Rectal smooth muscle tissue (tissue), 1 donor: Measurements from ENCODE around the gene PCSK6.

Source experiments
- H3K27ac ChIP-seq: one replicate; pipeline ENCODE4 v1.7.0; 2013; ENCODE audit warnings: low read depth, low read length, inconsistent platforms
- H3K27me3 ChIP-seq: one replicate; pipeline ENCODE4 v1.7.0; 2013; ENCODE audit warnings: low read length; ENCODE audit not compliant: control insufficient read depth, insufficient read depth
- H3K36me3 ChIP-seq: one replicate; pipeline ENCODE4 v1.7.0; 2013; ENCODE audit warnings: low read length; ENCODE audit not compliant: control insufficient read depth, insufficient read depth
- H3K4me1 ChIP-seq: one replicate; pipeline ENCODE4 v1.7.0; 2013; ENCODE audit warnings: low read length; ENCODE audit not compliant: control insufficient read depth, insufficient read depth
- H3K4me3 ChIP-seq: one replicate; pipeline ENCODE4 v1.7.0; 2013; ENCODE audit warnings: low read length
- H3K9ac ChIP-seq: one replicate; pipeline ENCODE4 v1.7.0; 2013; ENCODE audit warnings: low read length

The PCSK6 gene

DNA sequence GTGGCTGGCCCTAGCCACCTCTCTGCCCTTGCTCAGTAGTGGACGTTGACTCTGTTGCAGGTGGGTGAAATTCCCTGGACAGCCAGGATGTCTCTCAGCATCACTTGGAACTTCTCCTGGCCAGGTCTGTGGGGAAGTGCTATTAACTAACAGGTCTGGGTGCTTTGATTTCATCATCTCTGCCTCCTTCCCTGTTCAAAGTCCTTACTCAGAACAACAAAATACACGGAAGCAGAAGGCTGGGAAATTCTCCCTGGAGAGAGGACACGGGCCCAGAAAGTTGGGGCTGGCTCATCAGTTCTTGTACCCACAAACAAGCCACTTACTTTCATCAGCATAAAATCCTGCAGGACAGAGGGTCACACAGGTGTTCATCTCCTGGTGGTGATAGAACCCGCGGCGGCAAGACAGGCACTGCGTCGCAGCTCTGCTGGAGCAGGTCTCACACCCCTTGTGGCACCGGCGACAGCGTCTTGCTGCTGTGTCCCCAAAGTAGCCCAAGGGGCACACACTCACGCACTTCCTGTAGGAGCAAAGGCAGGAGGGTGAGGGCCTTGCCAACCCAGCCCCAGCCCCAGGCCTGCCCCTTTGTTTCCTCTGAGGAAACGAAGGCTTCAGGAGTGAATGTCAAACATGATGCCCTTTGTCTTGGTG is 164.9 kb downstream of the PCSK6 start:
- Histone ChIP-seq H3K4me3 (no peak overlapping the region), H3K9ac (no peak overlapping the region), H3K36me3 (no peaks in the 10 kb centered on the region), H3K27ac (no peak overlapping the region), H3K4me1 (no peaks in the 10 kb centered on the region), H3K27me3 (no peaks in the 10 kb centered on the region)

DNA sequence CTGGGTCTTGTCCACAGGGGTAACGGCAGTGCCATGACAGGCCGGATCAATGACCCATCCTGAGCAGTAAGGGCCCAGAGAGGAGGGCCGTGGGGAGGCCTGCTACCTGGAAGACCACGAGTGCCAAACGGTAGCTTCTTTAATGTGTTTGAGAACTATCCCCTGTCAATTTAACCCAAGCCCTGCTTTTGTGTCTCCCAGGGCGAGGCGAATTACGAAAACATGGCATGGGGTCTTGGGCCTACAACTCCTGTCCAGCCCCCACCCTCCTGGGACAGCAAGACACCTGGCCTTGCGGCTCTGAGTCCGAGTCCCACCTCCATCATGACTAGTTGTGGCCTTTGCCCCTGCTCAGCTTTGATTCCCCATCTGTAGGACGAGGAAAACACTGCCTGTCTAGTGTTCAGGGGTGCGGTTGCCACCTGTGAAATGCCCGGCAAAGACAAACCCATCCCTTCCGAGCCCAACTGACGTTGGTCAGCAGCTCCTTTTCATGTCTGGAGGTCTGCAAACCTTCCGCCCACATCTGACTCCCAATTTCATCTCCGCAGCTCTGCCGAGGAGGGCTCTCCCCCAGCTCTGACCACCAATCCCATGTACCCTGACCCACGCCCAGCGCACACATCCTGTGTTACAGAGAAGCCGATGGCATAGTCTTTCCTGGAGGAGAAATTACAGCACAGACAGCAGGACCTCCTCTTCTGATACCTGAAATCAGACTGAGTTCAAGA is 165.5 kb downstream of the PCSK6 start:
- Histone ChIP-seq H3K9ac (no peak overlapping the region), H3K27me3 (no peaks in the 10 kb centered on the region), H3K4me1 (no peaks in the 10 kb centered on the region), H3K4me3 (no peak overlapping the region), H3K36me3 (no peaks in the 10 kb centered on the region), H3K27ac (no peak overlapping the region)

DNA sequence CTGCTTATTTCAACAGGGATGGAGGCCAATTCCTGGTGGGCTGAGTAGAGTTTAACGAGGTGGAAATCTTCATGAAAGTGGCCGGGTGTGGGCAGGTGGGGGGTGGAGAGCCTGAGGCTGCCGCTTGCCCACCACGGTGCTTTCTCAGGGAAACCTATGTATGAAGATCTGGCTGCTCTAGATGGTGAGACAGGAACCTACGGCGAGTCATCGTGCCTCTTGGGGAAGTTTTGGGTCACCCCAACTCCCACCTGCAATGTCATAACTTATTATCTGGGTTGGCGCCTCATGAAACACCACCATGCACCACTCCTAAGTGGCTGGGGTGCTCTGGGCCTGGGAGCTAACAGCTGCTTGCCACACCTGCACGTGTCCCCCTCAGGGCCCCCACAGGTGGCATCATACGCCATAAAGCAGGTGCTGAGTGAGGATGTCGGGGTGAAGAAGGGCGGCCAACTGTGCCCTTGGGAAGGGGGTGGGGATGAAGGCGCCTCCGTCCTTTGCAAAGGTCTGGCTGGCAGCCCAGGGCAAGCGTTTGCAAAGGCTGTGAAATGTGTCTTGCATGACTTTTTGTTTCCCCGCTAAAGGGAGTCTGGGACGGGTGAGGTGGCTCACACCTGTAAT is 166.5 kb downstream of the PCSK6 start:
- Histone ChIP-seq H3K27ac (no peak overlapping the region), H3K36me3 (no peaks in the 10 kb centered on the region), H3K9ac (no peak overlapping the region), H3K4me1 (no peaks in the 10 kb centered on the region), H3K4me3 (no peak overlapping the region), H3K27me3 (no peaks in the 10 kb centered on the region)

DNA sequence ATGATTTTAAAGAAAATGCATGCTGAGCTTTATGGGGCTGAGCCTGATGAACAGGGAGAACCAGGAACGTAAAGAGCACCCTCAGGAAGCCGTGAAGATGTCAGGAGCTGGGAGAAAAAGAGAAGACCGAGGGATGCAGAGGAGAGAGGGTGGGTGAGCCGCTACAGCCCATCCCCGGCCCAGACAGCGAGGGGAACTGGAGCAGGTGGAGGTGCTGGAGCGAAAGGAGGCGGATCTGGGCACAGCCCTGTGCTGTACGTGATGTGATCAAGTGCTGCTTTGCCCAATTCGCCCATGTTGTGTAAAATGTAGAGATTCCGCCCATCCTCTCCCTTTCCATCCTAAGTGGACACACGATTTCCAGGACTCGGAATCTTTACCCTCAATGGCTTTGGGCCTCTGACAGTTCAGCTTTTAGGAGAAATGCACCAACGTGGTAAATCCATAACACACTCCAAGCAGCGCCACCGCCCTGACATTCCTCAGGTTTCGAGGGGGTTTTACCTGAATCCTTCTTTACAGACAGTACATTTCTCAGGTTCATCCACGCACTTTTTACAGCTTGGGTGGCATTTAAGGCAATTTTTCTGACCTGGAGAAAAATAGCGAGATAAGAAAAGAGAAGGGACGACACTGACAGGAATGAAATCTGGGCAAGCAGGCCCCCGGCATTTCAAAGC is 167.4 kb downstream of the PCSK6 start:
- no peak overlapping the region for H3K4me3 ChIP-seq
- no peaks in the 10 kb centered on the region for H3K4me1 ChIP-seq
- H3K27ac ChIP-seq: no peak overlapping the region
- H3K36me3 ChIP-seq: no peaks in the 10 kb centered on the region
- H3K27me3 ChIP-seq: no peaks in the 10 kb centered on the region
- no peak overlapping the region for H3K9ac ChIP-seq

DNA sequence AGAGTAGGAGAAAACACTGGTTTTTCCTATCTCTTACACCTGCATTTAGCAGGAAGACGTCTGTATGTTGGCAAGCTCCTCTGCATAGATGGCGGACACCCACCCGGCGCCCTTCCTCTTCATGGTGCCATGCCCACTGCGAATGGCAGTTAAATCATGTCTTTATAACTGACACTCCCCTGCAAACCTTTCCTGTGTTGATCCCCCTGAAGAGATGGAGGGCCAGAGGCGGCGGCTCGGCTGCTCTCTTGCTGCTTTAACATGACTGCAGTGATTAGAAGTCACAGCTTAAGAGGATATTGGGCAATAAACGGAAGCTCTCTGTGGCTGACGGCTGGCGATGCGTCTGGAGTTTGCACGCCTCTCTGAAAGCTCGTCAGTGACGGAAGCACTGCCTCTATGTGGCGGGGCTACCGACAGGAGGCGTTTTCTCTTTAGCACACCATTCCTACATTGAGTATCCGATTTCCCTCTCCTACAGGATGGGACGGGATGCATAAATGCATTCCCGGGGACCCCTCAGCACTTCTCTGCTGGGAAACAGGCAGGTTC is 168.9 kb downstream of the PCSK6 start:
- no peak overlapping the region for H3K4me3 ChIP-seq
- H3K4me1 ChIP-seq: no peaks in the 10 kb centered on the region
- H3K36me3 ChIP-seq: no peaks in the 10 kb centered on the region
- H3K27ac ChIP-seq: no peak overlapping the region
- H3K27me3 ChIP-seq: no peaks in the 10 kb centered on the region
- no peak overlapping the region for H3K9ac ChIP-seq

DNA sequence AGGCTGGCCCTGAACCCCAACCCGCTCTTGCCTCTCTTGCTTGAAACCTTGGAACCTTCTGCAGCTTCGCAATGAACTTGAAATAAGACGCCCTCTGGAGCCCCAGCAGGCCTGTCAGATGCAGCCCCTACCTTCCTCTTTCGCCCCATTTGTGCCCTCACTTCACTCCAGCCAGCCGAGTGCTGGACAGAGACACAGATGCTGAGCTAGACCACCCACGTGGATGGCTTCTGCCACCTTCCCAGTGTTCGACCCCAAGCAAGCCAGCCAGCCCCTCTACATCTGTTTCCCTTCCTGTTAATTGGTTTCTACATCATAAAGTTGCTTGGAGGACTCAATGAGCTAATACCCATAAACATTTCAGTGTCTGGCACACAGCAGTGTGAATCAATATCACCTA is 170.7 kb downstream of the PCSK6 start:
- H3K36me3 ChIP-seq: no peaks in the 10 kb centered on the region
- no peak overlapping the region for H3K27ac ChIP-seq
- no peaks in the 10 kb centered on the region for H3K27me3 ChIP-seq
- H3K4me1 ChIP-seq: no peaks in the 10 kb centered on the region
- H3K4me3 ChIP-seq: no peak overlapping the region
- no peak overlapping the region for H3K9ac ChIP-seq

DNA sequence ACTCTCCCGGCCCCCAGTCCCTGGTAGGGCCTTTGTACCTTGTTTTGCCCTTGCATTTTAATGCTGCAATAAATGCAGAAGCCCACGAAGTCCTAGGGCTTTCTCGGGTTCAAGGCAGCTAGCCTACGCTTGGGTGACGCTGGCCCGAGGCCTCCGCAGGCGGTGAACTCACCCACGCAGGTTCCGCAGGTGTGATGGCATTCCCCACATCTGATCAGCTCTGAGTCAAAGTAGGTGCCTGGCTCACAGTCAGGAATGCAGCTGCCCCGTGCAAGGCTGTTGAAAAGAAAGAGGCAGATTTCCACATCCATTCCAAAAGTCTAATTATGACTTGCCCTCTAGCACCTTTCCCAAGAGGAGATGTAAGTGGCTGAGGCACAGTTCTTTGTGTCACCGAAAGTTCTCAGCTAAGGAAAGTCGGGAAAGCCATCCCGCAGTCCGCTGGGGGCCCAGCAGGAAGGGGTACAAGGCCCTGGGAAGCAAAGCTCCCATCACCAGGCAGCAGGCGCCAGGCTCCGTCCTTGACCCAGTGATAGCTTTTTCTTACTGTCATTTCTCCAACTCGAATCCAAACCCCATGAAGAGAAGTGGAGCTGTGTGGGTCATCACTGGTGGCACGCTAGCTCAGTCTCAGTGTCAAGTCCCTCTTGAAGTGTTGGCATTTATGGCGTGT is 171.2 kb downstream of the PCSK6 start:
- Histone ChIP-seq H3K9ac (no peak overlapping the region), H3K4me3 (no peak overlapping the region), H3K27ac (no peak overlapping the region), H3K36me3 (no peaks in the 10 kb centered on the region), H3K4me1 (no peaks in the 10 kb centered on the region), H3K27me3 (no peaks in the 10 kb centered on the region)

DNA sequence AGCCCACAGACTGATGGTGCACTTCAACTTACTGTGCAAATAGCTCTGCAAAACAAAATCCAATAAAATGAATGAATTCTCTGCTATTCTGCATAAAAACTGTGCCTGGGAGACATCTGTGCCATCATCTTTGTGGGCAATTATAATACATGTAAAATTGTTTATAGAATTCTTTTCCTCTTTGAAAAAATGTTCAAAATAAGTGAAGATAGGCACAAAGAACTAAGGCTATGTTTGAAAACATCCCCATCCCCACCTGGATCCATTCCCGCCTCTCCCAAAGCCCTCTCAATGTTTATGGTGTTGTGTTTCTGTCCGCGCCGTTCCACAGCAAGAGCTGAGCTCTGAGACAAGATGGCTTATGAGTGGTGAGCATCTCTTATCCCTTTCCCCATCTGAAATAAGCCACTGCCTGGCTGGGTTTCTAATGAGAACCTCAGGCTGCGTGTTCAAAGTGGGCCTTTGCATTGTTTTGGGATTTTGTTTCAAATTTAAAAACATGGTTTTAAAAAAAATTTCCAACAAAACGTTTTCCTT is 172.1 kb downstream of the PCSK6 start:
- H3K9ac ChIP-seq: no peak overlapping the region
- H3K27ac ChIP-seq: no peak overlapping the region
- no peaks in the 10 kb centered on the region for H3K36me3 ChIP-seq
- no peak overlapping the region for H3K4me3 ChIP-seq
- H3K27me3 ChIP-seq: no peaks in the 10 kb centered on the region
- no peaks in the 10 kb centered on the region for H3K4me1 ChIP-seq

DNA sequence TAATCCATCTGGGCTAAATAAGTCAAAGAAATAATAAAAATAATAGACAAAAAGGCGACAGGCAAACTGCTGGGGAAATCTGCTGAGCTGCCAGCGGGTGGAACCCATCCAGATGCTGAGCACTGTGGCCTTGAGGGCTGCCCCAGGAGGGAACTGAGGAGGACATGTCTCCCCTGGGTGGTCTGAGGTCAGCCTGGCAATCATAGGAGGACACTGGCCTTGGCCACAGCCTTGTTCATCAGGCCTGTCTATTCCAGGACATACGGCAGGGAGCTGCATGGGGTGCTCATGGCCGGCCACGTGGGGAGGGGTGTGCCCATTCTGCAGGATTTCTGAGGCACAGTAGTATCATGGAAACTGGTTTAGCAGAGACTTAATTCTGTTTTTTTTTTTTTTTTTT is 173.0 kb downstream of the PCSK6 start:
- H3K27ac ChIP-seq: no peak overlapping the region
- no peaks in the 10 kb centered on the region for H3K4me1 ChIP-seq
- no peak overlapping the region for H3K9ac ChIP-seq
- no peaks in the 10 kb centered on the region for H3K27me3 ChIP-seq
- H3K4me3 ChIP-seq: no peak overlapping the region
- no peaks in the 10 kb centered on the region for H3K36me3 ChIP-seq

DNA sequence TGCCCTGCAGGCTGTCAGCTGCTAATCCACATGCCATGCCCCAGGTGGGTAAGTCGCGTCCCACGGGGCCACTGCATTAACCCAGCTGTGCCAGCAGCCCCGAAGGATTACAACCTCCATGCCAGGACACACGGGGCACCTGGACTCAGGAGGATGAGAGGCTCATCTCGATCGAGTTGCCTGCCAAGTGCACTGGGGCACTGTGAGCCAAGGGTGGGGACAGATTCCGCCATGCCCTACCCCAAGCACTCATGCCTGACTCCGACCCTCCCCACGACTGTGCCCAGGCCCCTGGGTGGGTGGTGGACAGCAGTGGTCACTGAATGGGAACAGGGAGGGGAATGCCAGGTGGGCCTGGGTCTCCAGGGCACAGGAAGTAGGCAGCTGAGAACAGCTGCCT is 173.8 kb downstream of the PCSK6 start:
- no peaks in the 10 kb centered on the region for H3K36me3 ChIP-seq
- H3K27ac ChIP-seq: no peak overlapping the region
- H3K9ac ChIP-seq: no peak overlapping the region
- H3K4me1 ChIP-seq: no peaks in the 10 kb centered on the region
- H3K27me3 ChIP-seq: no peaks in the 10 kb centered on the region
- H3K4me3 ChIP-seq: no peak overlapping the region

DNA sequence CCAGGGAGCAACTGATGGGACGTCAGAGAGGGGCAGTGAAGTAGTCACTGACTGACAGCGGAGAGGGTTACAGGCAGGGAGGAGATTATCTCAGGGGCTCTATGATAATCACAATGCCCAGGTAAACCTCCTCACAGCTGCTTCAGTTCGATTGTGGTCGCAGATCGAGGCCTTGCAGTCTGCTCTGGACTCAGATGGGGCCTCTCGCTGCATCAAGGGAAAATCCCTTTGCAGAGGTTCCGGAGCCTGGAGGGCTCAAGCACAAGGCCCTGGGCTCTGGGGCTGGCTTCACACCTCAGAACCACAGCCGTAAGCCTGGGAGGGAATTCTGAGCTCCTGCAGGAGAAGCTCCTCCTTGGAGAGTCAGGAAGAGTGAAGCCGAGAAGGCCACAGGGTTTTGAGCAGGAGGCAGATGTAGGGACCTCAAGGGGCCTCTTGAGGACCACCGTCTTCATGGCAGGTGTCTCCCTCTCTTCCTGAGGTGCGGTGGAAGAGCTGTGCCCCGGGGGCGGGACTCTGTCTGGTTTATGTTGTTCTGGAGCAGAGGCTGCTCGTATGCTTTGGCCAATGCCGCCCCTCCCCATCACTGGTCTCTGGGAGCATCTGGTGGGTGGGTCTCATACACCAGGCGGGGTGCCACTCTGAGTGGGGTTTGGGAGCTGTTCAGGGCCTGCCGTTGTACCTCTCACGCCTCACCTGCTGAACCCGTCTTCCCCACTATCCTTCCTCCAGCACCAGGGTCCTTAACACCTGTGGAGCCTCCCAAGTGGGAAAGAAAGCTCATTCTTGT is 175.0 kb downstream of the PCSK6 start:
- Histone ChIP-seq H3K4me1 (no peaks in the 10 kb centered on the region), H3K27me3 (no peaks in the 10 kb centered on the region), H3K9ac (no peak overlapping the region), H3K27ac (no peak overlapping the region), H3K36me3 (no peaks in the 10 kb centered on the region), H3K4me3 (no peak overlapping the region)
